GM20000 (cell line): ENCODE results near the gene SARDH.

ENCODE experiments used
- DNase-seq: peaks from one replicate; pipeline ENCODE4 v3.0.0; 2012; ENCODE audit warnings: low spot score
- CTCF ChIP-seq: IDR thresholded peaks from 2 replicates; pipeline ENCODE4 v1.5.1; 2012; ENCODE audit warnings: mild to moderate bottlenecking, control low read depth; ENCODE audit errors: extremely low read depth, missing control alignments

Gene SARDH

GRCh38 chr9:133779516-133780403 is 41.6 kb upstream of the SARDH start:
- TF ChIP-seq CTCF: no peak
- no peak for DNase-seq

- no peak for DNase-seq
- no peak for TF ChIP-seq CTCF
These were observed 40.9 kb upstream of the SARDH start for GRCh38 chr9:133779081-133779480.

GRCh38 chr9:133778336-133779013 is 40.3 kb upstream of the SARDH start:
- no peak for TF ChIP-seq CTCF
- no peak for DNase-seq

- TF ChIP-seq CTCF: no peak
- no peak for DNase-seq
These were observed 39.7 kb upstream of the SARDH start for GRCh38 chr9:133777871-133778270.

GRCh38 chr9:133777068-133777791 is 39.1 kb upstream of the SARDH start:
- TF ChIP-seq CTCF: no peak
- no peak for DNase-seq

- TF ChIP-seq CTCF: no peak
- DNase-seq: no peak
These were observed 38.1 kb upstream of the SARDH start for GRCh38 chr9:133775951-133776905.
